ENCODE results near the gene HMGN1.

DNA sequence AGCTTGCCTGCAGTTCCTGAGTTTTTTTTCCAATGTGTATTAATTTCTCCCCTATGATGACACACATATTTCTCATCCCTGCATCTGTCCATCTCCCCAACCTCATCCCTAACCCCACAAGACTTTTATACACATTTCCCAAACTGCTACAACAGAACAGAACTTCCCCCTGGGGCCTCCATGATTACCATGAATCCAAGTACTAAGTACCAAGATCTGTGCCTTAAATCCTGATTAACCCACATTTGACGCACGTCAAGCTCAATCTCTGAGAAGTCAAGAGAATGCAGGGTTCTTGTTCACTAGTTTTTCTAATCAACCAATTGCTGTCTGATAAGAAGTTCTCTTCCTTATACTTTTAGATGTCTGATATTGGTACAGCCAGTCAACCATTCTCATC is 9.7 kb downstream of the HMGN1 start:
- TF ChIP-seq, protein P1, sequence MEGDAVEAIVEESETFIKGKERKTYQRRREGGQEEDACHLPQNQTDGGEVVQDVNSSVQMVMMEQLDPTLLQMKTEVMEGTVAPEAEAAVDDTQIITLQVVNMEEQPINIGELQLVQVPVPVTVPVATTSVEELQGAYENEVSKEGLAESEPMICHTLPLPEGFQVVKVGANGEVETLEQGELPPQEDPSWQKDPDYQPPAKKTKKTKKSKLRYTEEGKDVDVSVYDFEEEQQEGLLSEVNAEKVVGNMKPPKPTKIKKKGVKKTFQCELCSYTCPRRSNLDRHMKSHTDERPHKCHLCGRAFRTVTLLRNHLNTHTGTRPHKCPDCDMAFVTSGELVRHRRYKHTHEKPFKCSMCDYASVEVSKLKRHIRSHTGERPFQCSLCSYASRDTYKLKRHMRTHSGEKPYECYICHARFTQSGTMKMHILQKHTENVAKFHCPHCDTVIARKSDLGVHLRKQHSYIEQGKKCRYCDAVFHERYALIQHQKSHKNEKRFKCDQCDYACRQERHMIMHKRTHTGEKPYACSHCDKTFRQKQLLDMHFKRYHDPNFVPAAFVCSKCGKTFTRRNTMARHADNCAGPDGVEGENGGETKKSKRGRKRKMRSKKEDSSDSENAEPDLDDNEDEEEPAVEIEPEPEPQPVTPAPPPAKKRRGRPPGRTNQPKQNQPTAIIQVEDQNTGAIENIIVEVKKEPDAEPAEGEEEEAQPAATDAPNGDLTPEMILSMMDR (conservative IDR thresholded peaks at IDR 0.05; ENCODE audit: low read length), result no peak
- no peak for TF ChIP-seq EZH2phosphoT487 (IDR thresholded peaks at IDR 0.05; ENCODE audit: borderline replicate concordance, low read depth, low read length)

Data from OCI-LY7 (cell line).